OCI-LY7 (cell line): ENCODE results near the gene APOF.

Experiments used
- CTCF ChIP-seq: fragments of 200-600 bp; sonication (generic); conservative IDR thresholded peaks from 2 replicates; pipeline ENCODE4 v1.5.1; 2014; ENCODE audit warnings: mild to moderate bottlenecking, antibody characterized with exemption, low read length, moderate library complexity, mixed read lengths
- EZH2phosphoT487 ChIP-seq: fragments of 200-600 bp; sonication (generic); IDR thresholded peaks from 2 replicates; pipeline ENCODE4 v1.6.1; 2018; ENCODE audit warnings: low read depth, borderline replicate concordance, mild to moderate bottlenecking, mixed run types, antibody characterized with exemption, low read length, moderate library complexity, mixed read lengths

DNA sequence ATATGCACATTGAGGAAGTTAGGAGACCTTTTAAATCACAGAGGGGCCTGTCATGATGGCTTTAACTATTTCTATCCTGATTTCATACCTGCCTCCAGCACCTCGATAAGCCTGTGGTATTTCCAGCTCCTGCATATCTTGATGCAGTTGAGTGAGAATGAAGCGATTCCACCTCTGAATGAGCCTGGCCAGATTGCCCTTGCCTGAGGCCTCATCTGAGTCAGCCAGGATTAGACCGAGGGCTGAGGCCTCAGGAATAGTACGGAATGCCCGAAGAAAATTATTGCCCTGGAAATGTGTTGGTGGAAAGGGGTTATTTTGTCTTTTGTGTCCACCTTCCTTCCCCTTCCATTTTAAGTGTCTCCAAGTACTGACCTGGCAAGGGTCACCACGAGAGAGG lies 38.5 kb downstream of the APOF start:
- no peak for TF ChIP-seq CTCF
- TF ChIP-seq EZH2phosphoT487: no peak
